Activated T-helper 1 cell treated with anti-CD3 and anti-CD28 coated beads, Interleukin-2, amount 50 U/mL, for 16 hours (primary cell): ENCODE data around the gene NCOA4.
"Not testable (repeated sequence)": the region's sequence is repeated elsewhere in the genome, so short reads cannot be mapped to it uniquely, and the experiment has no call there.

Experiments used
- DNase-seq, 2 donors: peaks; one replicate each; pipeline ENCODE4 v3.0.0-alpha.2; 2020; ENCODE audit warnings: low read depth in 1 of 2, low spot score in 1 of 2

NCOA4 gene

DNA sequence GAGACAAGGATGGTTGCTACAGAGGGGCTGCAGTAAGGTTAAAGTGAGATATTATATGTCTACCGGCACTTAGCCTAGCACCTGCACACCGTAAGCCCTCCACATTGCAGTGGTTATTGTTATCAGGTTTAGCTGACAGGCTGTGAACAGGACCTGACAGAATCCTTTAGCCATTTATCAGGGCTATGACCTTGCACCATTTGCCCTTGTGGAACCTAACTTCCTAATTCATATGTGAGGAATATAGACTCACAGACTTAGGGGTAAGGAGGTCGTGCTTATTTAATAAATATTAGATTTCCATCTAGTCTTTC lies 10.1 kb downstream of the NCOA4 start:
- DNase-seq = no peak

GRCh38 chr10:46019569-46020343 lies 10.7 kb downstream of the NCOA4 start:
- DNase-seq = no peak

DNA sequence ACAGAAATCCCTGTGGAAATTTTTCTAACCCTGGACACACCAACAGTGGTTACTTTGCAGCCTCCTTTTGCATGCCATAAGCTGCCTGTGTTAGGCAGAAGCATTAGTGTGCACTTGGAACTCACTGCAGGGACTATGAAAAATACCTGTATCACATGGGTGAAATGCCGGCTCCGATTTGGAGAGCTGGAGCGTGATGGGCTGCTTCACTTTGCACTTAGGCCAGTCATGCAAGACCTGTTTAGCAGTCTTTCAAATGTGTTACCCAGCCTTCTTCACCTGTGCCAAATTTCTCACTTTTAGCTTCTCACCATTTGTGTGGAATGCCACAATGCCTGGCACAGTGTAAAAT lies 11.3 kb downstream of the NCOA4 start:
- no peak for DNase-seq

DNA sequence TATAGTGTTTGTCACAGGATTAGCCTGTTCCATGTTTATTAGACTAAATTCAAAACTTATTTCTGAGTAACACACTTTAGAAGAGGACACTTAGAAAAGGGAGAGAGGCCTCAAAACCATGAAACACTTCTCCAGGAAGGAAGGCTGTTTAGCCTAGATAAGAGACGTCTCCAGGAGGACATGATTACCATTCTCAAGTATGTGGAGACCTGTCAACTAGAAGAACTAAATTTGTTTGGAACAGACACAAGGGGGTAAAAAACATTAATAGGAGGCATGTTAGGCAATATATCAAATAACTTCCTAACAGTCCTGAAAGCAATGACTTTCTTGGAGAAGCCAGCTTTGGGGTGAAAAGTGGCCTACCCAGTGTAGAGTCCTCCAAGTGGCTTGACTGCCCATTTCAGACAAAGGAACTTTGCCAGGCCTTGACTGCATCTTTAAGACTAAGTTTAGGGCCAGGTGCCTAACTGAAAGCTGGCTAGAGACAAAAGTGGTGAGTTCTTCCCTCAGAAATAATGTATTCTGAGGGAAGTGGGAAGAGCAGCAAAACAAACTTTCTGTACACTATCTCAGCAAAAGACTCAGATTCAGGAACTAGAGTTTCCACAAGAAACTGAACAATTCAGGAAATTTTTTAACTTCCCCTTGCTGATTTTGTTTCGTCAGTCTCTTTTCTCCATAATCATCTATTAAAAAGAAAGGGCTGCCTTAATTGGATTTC lies 11.8 kb downstream of the NCOA4 start:
- DNase-seq = no peak

- DNase-seq = no peak
Observed at GRCh38 chr10:46017733-46018132, 12.7 kb downstream of the NCOA4 start.

DNA sequence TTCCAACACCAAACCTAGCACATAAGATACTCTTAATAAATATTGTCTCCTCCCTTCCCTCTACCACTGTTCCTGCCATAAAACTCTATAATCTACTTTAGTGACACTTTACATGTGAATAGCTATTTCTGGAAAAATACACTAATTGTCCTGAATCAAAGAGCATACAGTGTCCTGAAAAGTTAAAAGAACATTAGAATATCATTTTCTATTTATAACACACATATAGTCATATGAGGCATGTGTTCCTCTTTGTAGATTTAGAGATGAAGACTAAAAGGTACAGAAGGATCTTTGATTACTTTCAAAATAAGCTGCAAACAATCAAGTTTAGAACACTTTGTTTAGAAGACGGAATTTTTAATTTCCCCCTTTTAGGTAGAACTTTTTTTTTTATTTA lies 13.6 kb downstream of the NCOA4 start:
- DNase-seq = no peak

DNA sequence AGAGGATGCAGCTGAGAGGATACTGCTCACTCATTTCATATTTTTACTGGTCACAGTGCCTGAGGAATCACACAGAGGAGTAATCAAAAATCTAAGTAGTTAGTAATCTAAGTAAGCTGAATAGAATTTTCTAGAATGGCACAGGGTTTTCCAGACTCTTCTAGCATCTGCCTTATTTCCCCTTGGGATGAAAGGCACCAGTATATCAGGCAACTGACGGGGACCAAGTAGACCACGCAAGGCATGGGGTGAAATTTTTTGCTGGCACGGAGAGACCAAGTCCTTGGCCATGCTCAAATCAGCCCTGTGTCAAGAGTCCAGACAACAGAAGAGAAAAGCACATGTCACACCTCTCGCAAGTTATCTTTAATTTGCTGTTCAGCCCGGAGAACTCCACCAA lies 14.2 kb downstream of the NCOA4 start:
- no peak for DNase-seq

- no peak for DNase-seq
Observed at GRCh38 chr10:46014683-46015405, 15.6 kb downstream of the NCOA4 start.

DNA sequence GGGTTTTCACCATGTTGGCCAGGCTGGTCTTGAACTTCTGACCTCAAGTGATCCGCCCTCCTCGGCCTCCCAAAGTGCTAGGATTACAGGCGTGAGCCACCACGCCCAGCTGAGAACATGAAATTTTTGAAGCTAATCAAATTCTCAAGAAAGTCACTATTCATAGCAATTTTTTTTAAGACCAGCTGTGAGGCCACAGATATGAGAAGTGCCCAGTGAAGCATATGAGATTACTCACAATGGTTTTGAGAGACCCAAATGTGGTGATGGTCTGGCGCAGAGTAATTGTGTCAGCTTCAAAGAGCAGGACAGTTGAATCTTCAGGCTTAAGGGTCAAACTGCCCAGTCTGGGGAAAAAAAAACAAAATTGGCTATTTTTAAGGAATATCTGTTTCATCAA lies 16.2 kb downstream of the NCOA4 start:
- DNase-seq = no peak

- no peak for DNase-seq
Observed at GRCh38 chr10:46012746-46013145, 17.7 kb downstream of the NCOA4 start.

GRCh38 chr10:46006219-46006618 lies 24.2 kb downstream of the NCOA4 start:
- DNase-seq = no peak

DNA sequence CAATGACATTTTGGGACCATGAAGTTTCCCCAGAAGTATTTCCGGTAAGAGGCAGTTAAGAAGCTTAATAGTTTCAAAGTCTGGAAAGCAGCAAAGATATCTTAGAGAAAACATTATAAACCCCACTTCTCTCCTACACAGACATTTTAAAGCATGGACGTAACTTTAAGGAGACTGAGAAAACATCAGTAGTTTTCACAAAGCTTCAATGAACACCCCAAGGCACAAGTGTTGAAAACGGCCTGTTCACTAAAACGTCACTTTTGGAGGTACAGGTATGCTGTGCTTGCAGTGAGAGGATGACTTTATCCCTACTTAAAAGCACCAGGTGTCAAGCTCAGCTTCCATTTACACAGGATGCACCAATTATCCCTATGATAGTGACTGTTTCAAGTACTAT lies 25.0 kb downstream of the NCOA4 start:
- no peak for DNase-seq

- DNase-seq = no peak
Observed at GRCh38 chr10:46004963-46005362, 25.5 kb downstream of the NCOA4 start.

GRCh38 chr10:46002916-46003693 lies 27.3 kb downstream of the NCOA4 start:
- DNase-seq = no peak

DNA sequence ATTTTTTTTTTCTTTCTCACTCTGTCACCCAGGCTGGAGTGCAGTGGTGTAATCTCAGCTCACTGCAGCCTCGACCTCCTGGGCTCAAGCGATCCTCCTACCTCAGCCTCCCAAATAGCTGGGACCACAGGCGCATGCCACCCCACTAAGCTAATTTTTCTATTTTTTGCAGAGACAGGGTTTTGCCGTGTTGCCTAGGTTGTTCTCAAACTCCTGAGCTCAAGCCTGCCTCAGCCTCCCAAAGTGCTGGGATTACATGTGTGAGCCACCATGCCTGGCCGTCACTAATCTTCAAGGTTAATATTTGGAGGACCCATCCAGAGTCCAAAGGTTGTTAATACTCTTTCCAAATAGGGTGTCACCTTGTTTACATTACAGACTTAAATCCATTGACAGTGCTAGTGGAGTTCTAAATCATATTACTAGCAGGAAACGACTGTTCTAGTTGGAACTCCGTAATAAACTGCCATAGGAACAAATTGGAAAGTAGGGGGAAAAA lies 28.2 kb downstream of the NCOA4 start:
- not testable (repeated sequence) for DNase-seq

DNA sequence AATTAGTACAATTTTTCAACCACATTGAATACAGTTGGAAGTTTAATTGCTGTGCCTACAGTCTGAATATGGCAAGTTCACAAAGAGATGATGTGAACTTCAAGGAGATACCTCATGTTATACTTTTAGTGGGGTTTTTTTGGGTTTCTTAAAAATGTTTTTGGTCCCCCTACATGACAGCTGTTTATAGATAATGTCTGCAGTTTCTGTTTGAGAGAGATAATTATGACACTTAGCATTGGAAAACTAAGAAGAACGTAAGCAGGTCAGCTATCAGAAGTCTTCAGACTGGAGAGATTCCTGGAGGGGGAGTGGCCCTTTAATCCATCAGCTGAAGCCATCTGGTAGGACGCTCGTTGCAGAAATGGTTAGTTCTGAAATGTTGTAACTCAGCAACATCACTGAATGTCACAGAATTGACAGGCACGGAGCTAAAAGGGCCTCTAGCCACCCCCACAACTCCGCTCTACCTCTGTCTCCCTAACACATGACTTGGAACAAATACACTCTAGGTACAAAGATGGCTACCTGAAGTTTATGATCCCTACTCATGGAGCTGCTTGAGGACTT lies 29.2 kb downstream of the NCOA4 start:
- DNase-seq = no peak

GRCh38 chr10:46000538-46000937 lies 29.9 kb downstream of the NCOA4 start:
- DNase-seq = no peak

GRCh38 chr10:45999955-46000354 lies 30.5 kb downstream of the NCOA4 start:
- DNase-seq = not testable (repeated sequence)

DNA sequence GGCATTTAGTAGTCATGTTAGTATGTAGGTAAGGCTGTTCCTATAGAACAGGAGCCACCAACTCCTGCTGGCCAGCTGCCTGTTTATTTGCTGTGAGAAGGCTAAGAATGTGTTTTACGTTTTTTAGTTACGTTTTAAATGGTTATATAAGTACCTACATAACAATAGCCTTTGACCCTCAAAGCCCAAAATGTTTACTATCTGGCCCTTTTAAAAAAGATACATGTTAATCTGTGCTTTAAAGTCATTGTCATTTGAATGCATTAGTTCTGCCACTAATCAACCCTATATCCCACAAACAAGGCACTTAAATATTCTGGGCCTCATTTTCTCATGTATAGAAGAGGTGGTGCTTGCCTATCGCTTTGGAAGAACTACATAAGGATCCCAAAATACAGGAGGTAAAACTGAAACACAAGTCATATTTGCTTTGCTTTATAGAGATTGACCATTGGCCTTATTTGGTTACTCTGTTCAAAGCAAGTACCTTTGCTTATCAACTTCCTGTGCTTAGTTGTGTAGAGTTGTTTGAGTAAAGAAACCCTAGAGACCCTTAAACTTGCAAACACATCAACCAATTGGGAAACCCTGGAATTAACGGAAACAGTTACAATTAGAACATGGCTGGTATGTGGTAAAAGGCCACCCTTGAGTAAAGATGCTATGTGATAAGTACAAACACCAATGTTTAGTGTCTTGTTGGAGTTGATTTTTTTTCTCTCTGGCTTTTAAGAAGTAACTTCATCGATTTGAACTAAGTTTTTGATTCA lies 32.2 kb downstream of the NCOA4 start:
- DNase-seq = no peak

DNA sequence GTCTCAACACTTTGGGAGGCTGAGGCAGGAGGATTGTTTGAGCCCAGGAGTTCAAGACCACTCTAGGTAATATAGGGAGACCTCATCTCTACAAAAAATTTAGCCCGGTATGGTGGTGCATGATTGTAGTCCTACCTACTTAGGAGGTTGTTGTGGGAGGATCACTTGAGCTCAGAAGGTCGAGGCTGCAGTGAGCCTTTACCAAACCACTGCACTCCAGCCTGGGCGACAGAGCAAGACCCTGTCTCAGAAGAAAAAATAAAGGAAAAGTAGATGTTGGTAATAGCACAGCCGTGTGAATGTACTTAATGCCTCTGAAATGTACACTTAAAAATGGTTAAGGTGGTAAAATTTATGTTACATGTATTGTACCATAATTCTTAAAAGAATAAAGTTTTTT lies 32.9 kb downstream of the NCOA4 start:
- DNase-seq = no peak
